NB4 (cell line): Measurements from ENCODE around the gene YAF2.
A peak's percentile ranks its signal among the peaks of the same experiment; 100 is the strongest.

Experiments
- DNase-seq: peaks from one replicate; pipeline ENCODE4 v3.0.0; 2010; ENCODE audit warnings: low read depth
- H3K4me3 ChIP-seq: one replicate; pipeline ENCODE4 v1.5.1; 2011; ENCODE audit warnings: mild to moderate bottlenecking, low read depth, low read length, moderate library complexity
- MAX ChIP-seq: IDR thresholded peaks from 2 replicates; pipeline ENCODE4 v1.6.1; 2011; ENCODE audit warnings: low read depth, low read length
- MYC ChIP-seq: IDR thresholded peaks from 2 replicates; pipeline ENCODE4 v1.6.1; 2011; ENCODE audit warnings: low read depth, low read length
- POLR2A ChIP-seq: IDR thresholded peaks from 2 replicates; pipeline ENCODE4 v1.6.1; 2011; ENCODE audit warnings: mild to moderate bottlenecking; ENCODE audit not compliant: insufficient read length; ENCODE audit errors: extremely low read depth
- TF ChIP-seq, protein P1 (sequence below): IDR thresholded peaks from one replicate; pipeline ENCODE4 v1.5.1; 2012; ENCODE audit warnings: low read depth, low read length

YAF2 gene

DNA sequence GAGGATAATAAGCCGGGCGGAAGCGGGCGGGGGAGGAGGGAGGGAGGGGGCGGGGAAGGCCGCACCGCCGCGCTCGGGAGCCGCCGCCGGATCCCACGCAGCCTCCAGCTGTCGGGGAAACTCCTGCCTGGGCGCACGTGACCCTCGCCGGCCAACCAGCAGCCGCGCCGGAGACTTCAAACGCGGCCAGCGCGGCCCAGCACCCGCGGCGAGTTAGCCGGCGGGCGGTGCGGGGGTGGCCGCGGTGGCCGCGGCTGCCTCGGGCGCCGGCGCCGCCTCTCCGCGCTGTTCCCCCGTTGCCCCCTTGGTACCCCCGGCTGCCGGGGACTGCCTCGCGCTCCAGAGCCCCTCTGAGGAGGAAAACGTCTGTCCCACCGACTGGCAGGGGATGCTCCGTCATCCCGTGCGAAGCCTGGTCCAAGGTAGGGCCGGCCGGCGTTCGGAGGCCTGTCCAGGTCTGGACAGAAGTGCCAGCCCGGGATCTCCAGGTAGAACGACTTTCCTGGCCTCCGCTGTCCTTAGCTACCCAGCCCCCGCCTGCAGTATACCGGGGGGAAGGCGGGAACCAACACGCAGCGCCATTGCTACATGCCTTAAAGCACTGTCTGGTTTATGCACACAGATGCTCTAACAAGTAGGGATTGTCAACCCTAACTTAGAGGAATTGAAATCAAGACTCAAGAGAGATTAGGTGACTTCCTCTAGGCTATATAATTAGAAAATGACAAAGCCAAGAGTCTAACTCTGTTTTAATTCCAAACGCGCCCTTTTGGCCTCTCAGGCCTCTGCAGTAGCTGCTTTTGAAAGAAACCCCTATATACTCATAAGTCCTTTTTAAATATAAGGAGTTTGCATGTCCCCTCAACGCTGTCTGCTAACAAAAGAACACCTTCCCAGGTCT is at the start of gene YAF2:
Gene YAF2, minus strand, starts transcription at position 9 of the 901 bp plus-strand sequence. CDS start 68 bp downstream, outside the sequence.
- H3K4me3 ChIP-seq: peak within 1 kb of the TSS; percentile 88
- TF ChIP-seq MYC (no peak), POLR2A (peak; percentile 7), MAX (peak; percentile 96)
- TF ChIP-seq, protein P1, sequence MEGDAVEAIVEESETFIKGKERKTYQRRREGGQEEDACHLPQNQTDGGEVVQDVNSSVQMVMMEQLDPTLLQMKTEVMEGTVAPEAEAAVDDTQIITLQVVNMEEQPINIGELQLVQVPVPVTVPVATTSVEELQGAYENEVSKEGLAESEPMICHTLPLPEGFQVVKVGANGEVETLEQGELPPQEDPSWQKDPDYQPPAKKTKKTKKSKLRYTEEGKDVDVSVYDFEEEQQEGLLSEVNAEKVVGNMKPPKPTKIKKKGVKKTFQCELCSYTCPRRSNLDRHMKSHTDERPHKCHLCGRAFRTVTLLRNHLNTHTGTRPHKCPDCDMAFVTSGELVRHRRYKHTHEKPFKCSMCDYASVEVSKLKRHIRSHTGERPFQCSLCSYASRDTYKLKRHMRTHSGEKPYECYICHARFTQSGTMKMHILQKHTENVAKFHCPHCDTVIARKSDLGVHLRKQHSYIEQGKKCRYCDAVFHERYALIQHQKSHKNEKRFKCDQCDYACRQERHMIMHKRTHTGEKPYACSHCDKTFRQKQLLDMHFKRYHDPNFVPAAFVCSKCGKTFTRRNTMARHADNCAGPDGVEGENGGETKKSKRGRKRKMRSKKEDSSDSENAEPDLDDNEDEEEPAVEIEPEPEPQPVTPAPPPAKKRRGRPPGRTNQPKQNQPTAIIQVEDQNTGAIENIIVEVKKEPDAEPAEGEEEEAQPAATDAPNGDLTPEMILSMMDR: no peak
- DNase-seq: peak; percentile 92

GRCh38 chr12:42286741-42287140 is 48.7 kb upstream of the YAF2 start:
- TF ChIP-seq, protein P1: no peak
- TF ChIP-seq POLR2A (no peak), MYC (no peak), MAX (no peak)
- no peak overlapping the region for H3K4me3 ChIP-seq
- DNase-seq: no peak

DNA sequence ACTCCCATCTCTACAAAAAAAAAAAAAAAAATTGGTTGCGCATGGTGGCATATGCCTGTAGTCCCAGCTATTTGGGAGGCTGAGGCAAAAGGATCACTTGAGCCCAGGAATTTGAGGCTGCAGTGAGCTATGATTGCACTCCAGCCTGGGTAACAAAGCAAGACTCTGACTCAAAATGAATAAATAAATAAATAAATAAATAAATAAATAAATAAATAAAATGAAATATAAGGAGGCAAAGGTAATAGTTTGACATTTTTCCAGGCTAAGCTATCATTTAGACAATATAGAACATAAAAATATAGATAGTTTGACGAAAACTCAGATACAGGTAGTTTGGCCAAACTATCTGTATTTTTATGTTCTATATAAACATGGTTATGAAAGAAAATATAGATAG is 47.4 kb upstream of the YAF2 start:
- no peak overlapping the region for H3K4me3 ChIP-seq
- TF ChIP-seq MAX (no peak), MYC (no peak), POLR2A (no peak)
- TF ChIP-seq, protein P1: no peak
- DNase-seq: no peak

DNA sequence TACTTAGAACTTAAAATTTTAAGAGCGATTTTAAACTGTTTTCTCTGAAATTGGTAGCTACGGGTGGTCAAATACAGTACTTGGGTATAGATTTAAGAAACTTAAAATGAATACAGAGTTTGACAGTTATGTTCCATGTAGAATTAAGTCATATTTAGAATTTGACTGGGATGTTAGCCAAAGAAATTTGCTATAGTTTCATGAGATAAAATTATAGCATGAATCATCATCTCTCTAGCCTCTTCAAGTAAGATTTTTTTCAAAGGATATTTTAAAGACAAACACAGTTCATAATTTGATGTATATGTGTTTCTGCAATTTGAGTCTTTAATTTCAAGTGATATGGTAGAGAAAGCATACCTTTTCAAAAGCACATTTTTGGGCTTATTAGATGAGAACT is 46.8 kb upstream of the YAF2 start:
- no peak for DNase-seq
- TF ChIP-seq MYC: no peak
- TF ChIP-seq, protein P1: no peak
- no peak overlapping the region for H3K4me3 ChIP-seq

- no peak overlapping the region for H3K4me3 ChIP-seq
- peak; percentile 41 for DNase-seq
- TF ChIP-seq, protein P1: no peak
- no peak for TF ChIP-seq MYC
- TF ChIP-seq MAX: peak; percentile 31; the same call in 1 of the 2 replicates
- no peak for TF ChIP-seq POLR2A
Measured at GRCh38 chr12:42284157-42284556, 46.1 kb upstream of the YAF2 start.

DNA sequence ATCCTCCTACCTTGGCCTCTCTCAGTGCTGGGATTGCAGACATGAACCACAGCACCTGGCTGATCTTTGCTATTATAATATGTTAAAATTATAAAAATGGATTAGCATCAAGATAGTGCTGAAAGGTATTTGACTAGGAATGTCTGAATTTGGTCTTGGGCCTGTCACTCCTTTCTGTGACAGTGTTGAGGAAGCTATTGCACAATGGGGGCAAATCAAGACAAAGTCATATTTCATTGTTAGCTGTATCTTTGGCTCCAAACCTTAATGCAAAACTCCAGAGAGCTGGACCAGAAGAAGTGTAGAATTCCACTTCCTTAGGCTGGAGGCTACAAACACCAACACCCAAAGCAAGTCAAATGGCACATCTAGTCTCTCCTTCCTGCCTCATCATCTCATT is 45.7 kb upstream of the YAF2 start:
- DNase-seq: peak; percentile 39
- TF ChIP-seq POLR2A (no peak), MAX (no peak), MYC (no peak)
- TF ChIP-seq, protein P1: no peak
- H3K4me3 ChIP-seq: no peak overlapping the region
